Ascending aorta (tissue), 2 donors: ENCODE measurements around the gene MAF. TPM values are rescaled to one million over a fixed set of nuclear protein-coding genes. Genes with fewer than 3 reads are reported as not detected.
A peak's percentile ranks its signal among the peaks of the same experiment; 100 is the strongest.

ENCODE experiments used
- DNase-seq, 2 donors: peaks; one replicate each; pipeline ENCODE4 v3.0.0-alpha.2; 2019; ENCODE audit warnings: low spot score in 2 of 2
- H3K27ac ChIP-seq, 2 donors: fragments of 200-600 bp; sonication (generic); one replicate each; pipeline ENCODE4 v1.5.1; 2016 to 2017; ENCODE audit warnings: mild to moderate bottlenecking in 1 of 2
- H3K27me3 ChIP-seq: fragments of 200-600 bp; sonication (generic); one replicate; pipeline ENCODE4 v1.5.1; 2017
- H3K36me3 ChIP-seq, 2 donors: fragments of 200-600 bp; sonication (generic); one replicate each; pipeline ENCODE4 v1.5.1; 2016
- H3K4me1 ChIP-seq, 2 donors: fragments of 200-600 bp; sonication (generic); one replicate each; pipeline ENCODE4 v1.5.1; 2016 to 2017; ENCODE audit warnings: mild to moderate bottlenecking in 1 of 2
- H3K4me3 ChIP-seq, 2 donors: fragments of 200-600 bp; sonication (generic); one replicate each; pipeline ENCODE4 v1.5.1; 2016 to 2017; ENCODE audit warnings: mild to moderate bottlenecking in 1 of 2
- H3K9me3 ChIP-seq, 2 donors: fragments of 200-600 bp; sonication (generic); one replicate each; pipeline ENCODE4 v1.5.1; 2016
- CTCF ChIP-seq, 3 experiments: fragments of 200-600 bp in 2 of 3; fragments of 450-650 bp in 1 of 3; sonication (generic) in 2 of 3; IDR thresholded peaks; one replicate each; pipeline ENCODE4 v1.5.1; 2016 to 2019; ENCODE audit warnings: antibody characterized with exemption in 3 of 3, mild to moderate bottlenecking in 1 of 3, moderate library complexity in 1 of 3
- intact Hi-C: fragments of 100-400 bp; cut with DNase I; formaldehyde crosslinking; loops from one replicate; pipeline ENCODE4 v1.15.1; 2023
- total RNA-seq: library from RNA; depleted of rRNA; stranded (reverse); fragments of >200 nt; gene quantifications from one replicate; pipeline ENCODE4 v1.1.0, GENCODE V29; 2016

The MAF gene
- total RNA-seq, 1 donor from 2014 or later: 41.1 TPM

DNA sequence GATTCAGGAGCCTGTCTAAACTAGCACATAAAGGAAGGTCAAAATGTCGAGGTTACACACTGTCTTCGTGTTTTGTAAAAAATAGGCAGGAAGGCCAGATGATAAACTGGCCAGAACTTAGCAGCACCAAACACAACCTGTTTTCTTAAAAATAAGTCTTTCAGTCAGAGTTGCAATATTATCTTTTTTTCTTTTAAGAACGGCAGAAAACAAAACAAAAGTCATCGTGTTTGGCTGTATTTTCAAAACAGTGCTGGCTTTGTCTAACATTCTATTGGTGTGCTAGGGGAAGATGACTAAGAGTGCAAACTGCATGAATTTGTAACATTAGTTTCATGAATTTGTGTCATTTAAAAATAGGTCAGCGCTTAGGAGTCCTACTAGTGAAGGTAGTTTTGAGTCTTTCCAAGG is 5.3 kb downstream of the MAF start:
- H3K4me3 ChIP-seq: peak overlapping the region; percentile 75 to 97

GRCh38 chr16:79593754-79594153 is 6.8 kb downstream of the MAF start:
- intact Hi-C loops: no loop called here
- peaks cover 0 to 3% of the 10 kb centered on the region in 2 donors for H3K36me3 ChIP-seq
- H3K4me3 ChIP-seq: no peak overlapping the region
- H3K27me3 ChIP-seq: no peaks in the 10 kb centered on the region
- no peak overlapping the region for H3K27ac ChIP-seq
- TF ChIP-seq CTCF (IDR thresholded peaks at IDR 0.05): no peak
- H3K4me1 ChIP-seq: peaks cover 6% of the 10 kb centered on the region in 2 donors
- DNase-seq: no peak
- no peaks in the 10 kb centered on the region for H3K9me3 ChIP-seq

More for the DNA sequence above, 5.3 kb downstream of the MAF start:
- Histone ChIP-seq H3K27ac (peak overlapping the region; percentile 29 to 46), H3K9me3 (no peaks in the 10 kb centered on the region), H3K4me1 (peaks cover 2 to 6% of the 10 kb centered on the region in 2 donors), H3K27me3 (no peaks in the 10 kb centered on the region), H3K36me3 (peaks cover 0 to 3% of the 10 kb centered on the region in 2 donors)
- DNase-seq: no peak
- intact Hi-C loops: loop anchor here (5.0 kb wide), 1 partner anchor 1498 kb away; the partner anchor contains the start of gene WWOX
- no peak for TF ChIP-seq CTCF (IDR thresholded peaks at IDR 0.05)

- no peak overlapping the region for H3K4me3 ChIP-seq
- peaks cover 0 to 3% of the 10 kb centered on the region in 2 donors for H3K36me3 ChIP-seq
These were observed 7.4 kb downstream of the MAF start for GRCh38 chr16:79593074-79593531.

DNA sequence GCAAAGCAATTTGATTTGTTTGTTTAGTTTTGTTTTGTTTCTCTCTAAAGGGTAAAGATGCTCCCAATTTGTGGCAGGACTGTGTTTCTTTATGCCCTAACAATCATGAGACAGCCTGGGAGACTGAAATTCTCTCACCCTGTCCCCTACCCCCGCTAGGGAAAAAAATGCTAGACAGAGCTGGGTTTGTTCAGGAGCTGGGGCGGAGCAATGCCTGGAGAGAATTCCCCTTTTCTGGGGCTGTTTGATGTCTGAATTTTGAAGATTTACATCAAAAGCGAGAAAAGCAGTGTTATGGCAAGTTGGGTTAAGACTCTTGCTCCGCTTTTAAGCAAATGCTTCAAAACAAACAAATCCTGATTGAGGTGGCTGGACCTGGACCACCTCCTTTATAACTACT is 8.4 kb downstream of the MAF start:
- H3K27ac ChIP-seq: no peak overlapping the region
- no peaks in the 10 kb centered on the region for H3K27me3 ChIP-seq
- DNase-seq: no peak
- peaks cover 0 to 3% of the 10 kb centered on the region in 2 donors for H3K36me3 ChIP-seq
- TF ChIP-seq CTCF (IDR thresholded peaks at IDR 0.05): no peak
- no peak overlapping the region for H3K4me3 ChIP-seq
- intact Hi-C loops: no loop called here
- H3K4me1 ChIP-seq: peaks cover 6% of the 10 kb centered on the region in 2 donors
- H3K9me3 ChIP-seq: no peaks in the 10 kb centered on the region

More at GRCh38 chr16:79593074-79593531, 7.4 kb downstream of the MAF start:
- Histone ChIP-seq H3K9me3 (no peaks in the 10 kb centered on the region), H3K27ac (peak overlapping the region in 1 of 2 donors; percentile 20), H3K27me3 (no peaks in the 10 kb centered on the region), H3K4me1 (peaks cover 6% of the 10 kb centered on the region in 2 donors)
- no peak for TF ChIP-seq CTCF (IDR thresholded peaks at IDR 0.05)
- DNase-seq: no peak
- intact Hi-C loops: no loop called here

GRCh38 chr16:79589601-79590102 is 10.9 kb downstream of the MAF start:
- Histone ChIP-seq H3K27me3 (no peaks in the 10 kb centered on the region), H3K9me3 (no peaks in the 10 kb centered on the region), H3K36me3 (peaks cover 0 to 3% of the 10 kb centered on the region in 2 donors), H3K4me1 (peaks cover 0 to 3% of the 10 kb centered on the region in 2 donors), H3K27ac (peak overlapping the region in 1 of 2 donors; percentile 47), H3K4me3 (peak overlapping the region; percentile 42 to 82)
- intact Hi-C loops: no loop called here
- DNase-seq: no peak
- no peak for TF ChIP-seq CTCF (IDR thresholded peaks at IDR 0.05)
